H9 (cell line): ENCODE results near the gene TMED8. TPM values are rescaled to one million over a fixed set of nuclear protein-coding genes. Genes with fewer than 3 reads are reported as not detected.

Experiments used
- DNase-seq: peaks from one replicate; pipeline ENCODE4 v3.0.0-alpha.2; 2017
- H2AFZ ChIP-seq: one replicate; pipeline ENCODE4 v1.6.1; 2013; ENCODE audit warnings: mild to moderate bottlenecking, low read length, control low read depth, moderate library complexity
- H2AK5ac ChIP-seq: 2 replicates; pipeline ENCODE4 v1.6.1; 2013; ENCODE audit warnings: low read length, control low read depth, mixed read lengths; ENCODE audit not compliant: insufficient read length
- H2BK120ac ChIP-seq: one replicate; pipeline ENCODE4 v1.6.1; 2013; ENCODE audit warnings: low read depth, mild to moderate bottlenecking, low read length, control low read depth, inconsistent platforms; ENCODE audit not compliant: poor library complexity, severe bottlenecking
- H2BK12ac ChIP-seq: 2 replicates; pipeline ENCODE4 v1.6.1; 2013; ENCODE audit warnings: low read length, control low read depth, mixed read lengths, low read depth; ENCODE audit not compliant: insufficient read length
- H2BK15ac ChIP-seq: 2 replicates; pipeline ENCODE4 v1.6.1; 2013; ENCODE audit warnings: low read depth, low read length, control low read depth
- H2BK20ac ChIP-seq: one replicate; pipeline ENCODE4 v1.6.1; 2013; ENCODE audit warnings: low read depth, mild to moderate bottlenecking, low read length, control low read depth, inconsistent platforms; ENCODE audit not compliant: poor library complexity, severe bottlenecking
- H2BK5ac ChIP-seq: 2 replicates; pipeline ENCODE4 v1.6.1; 2013; ENCODE audit warnings: low read length, control low read depth, mixed read lengths; ENCODE audit not compliant: insufficient read length
- H3K14ac ChIP-seq: 2 replicates; pipeline ENCODE4 v1.6.1; 2013; ENCODE audit warnings: low read length, control low read depth; ENCODE audit not compliant: insufficient read depth
- H3K18ac ChIP-seq: 2 replicates; pipeline ENCODE4 v1.6.1; 2013; ENCODE audit warnings: low read depth, mild to moderate bottlenecking, mixed read lengths, low read length, control low read depth; ENCODE audit not compliant: insufficient read length
- H3K23ac ChIP-seq: 2 replicates; pipeline ENCODE4 v1.6.1; 2013; ENCODE audit warnings: low read length, control low read depth, mixed read lengths, low read depth; ENCODE audit not compliant: insufficient read length
- H3K23me2 ChIP-seq: 2 replicates; pipeline ENCODE4 v1.6.1; 2013; ENCODE audit warnings: low read depth, mild to moderate bottlenecking, mixed read lengths, low read length, control low read depth; ENCODE audit not compliant: insufficient read length, poor library complexity, severe bottlenecking
- H3K27ac ChIP-seq: 2 replicates; pipeline ENCODE4 v1.5.1; 2013; ENCODE audit warnings: low read length, control low read depth, mixed read lengths, low read depth; ENCODE audit not compliant: insufficient read length
- H3K27me3 ChIP-seq: 2 replicates; pipeline ENCODE4 v1.6.1; 2013; ENCODE audit warnings: low read length, control low read depth, inconsistent platforms; ENCODE audit not compliant: insufficient read depth
- H3K4ac ChIP-seq: 2 replicates; pipeline ENCODE4 v1.6.1; 2013; ENCODE audit warnings: low read depth, mild to moderate bottlenecking, control low read depth, inconsistent platforms, low read length, moderate library complexity
- H3K4me1 ChIP-seq: 2 replicates; pipeline ENCODE4 v1.6.1; 2013; ENCODE audit warnings: low read length, control low read depth, inconsistent platforms; ENCODE audit not compliant: insufficient read depth
- H3K4me2 ChIP-seq: 2 replicates; pipeline ENCODE4 v1.6.1; 2013; ENCODE audit warnings: low read length, control low read depth, mixed read lengths; ENCODE audit not compliant: insufficient read length, insufficient read depth
- H3K56ac ChIP-seq: 2 replicates; pipeline ENCODE4 v1.6.1; 2013; ENCODE audit warnings: low read depth, mild to moderate bottlenecking, mixed read lengths, low read length, control low read depth; ENCODE audit not compliant: insufficient read length
- H3K79me1 ChIP-seq: 2 replicates; pipeline ENCODE4 v1.6.1; 2013; ENCODE audit warnings: low read depth, mild to moderate bottlenecking, moderate library complexity, low read length, control low read depth, inconsistent platforms; ENCODE audit not compliant: insufficient read depth, poor library complexity, severe bottlenecking
- H3K79me2 ChIP-seq: 2 replicates; pipeline ENCODE4 v1.6.1; 2013; ENCODE audit warnings: low read length, control low read depth, inconsistent platforms; ENCODE audit not compliant: insufficient read depth
- H3K9ac ChIP-seq: 2 replicates; pipeline ENCODE4 v1.6.1; 2013; ENCODE audit warnings: low read length, control low read depth, mixed read lengths; ENCODE audit not compliant: insufficient read length; ENCODE audit errors: extremely low read depth
- H3K9me3 ChIP-seq: one replicate; pipeline ENCODE4 v1.6.1; 2013; ENCODE audit warnings: low read depth, low read length, inconsistent platforms; ENCODE audit not compliant: control insufficient read depth
- H3T11ph ChIP-seq: one replicate; pipeline ENCODE4 v1.6.1; 2013; ENCODE audit warnings: mild to moderate bottlenecking, low read length, control low read depth, inconsistent platforms
- H4K20me1 ChIP-seq: one replicate; pipeline ENCODE4 v1.6.1; 2013; ENCODE audit not compliant: control insufficient read depth, insufficient read length, insufficient read depth
- H4K5ac ChIP-seq: 2 replicates; pipeline ENCODE4 v1.6.1; 2013; ENCODE audit warnings: low read depth, mild to moderate bottlenecking, mixed read lengths, low read length, control low read depth; ENCODE audit not compliant: insufficient read length
- H4K8ac ChIP-seq: replicated peaks from 2 replicates; pipeline ENCODE4 v1.6.1; 2013; ENCODE audit warnings: low read length, control low read depth, mixed read lengths, low read depth; ENCODE audit not compliant: insufficient read length
- H4K91ac ChIP-seq: 2 replicates; pipeline ENCODE4 v1.6.1; 2013; ENCODE audit warnings: low read depth, mild to moderate bottlenecking, moderate library complexity, mixed read lengths, low read length, control low read depth; ENCODE audit not compliant: insufficient read length
- H3K27ac Mint-ChIP-seq, 3 experiments: 2 replicates in 2 of 3; 3 replicates in 1 of 3; pipeline ENCODE4 v1.8.0; 2020 to 2021; ENCODE audit warnings: mixed read lengths in 3 of 3, mild to moderate bottlenecking in 1 of 3, moderate library complexity in 1 of 3
- H3K27me3 Mint-ChIP-seq: 2 replicates; pipeline ENCODE4 v1.8.0; 2021; ENCODE audit warnings: low read depth, mild to moderate bottlenecking, moderate library complexity, mixed read lengths
- H3K36me3 Mint-ChIP-seq, 3 experiments: 2 replicates in 2 of 3; 3 replicates in 1 of 3; pipeline ENCODE4 v1.8.0; 2020 to 2021; ENCODE audit warnings: low read depth in 3 of 3, mixed read lengths in 3 of 3; ENCODE audit not compliant: insufficient read depth in 1 of 3
- H3K4me1 Mint-ChIP-seq, 2 experiments: 2 replicates each; pipeline ENCODE4 v1.8.0; 2020; ENCODE audit warnings: mixed read lengths in 2 of 2
- H3K4me3 Mint-ChIP-seq, 2 experiments: 2 replicates in 1 of 2; 3 replicates in 1 of 2; pipeline ENCODE4 v1.8.0; 2020 to 2021; ENCODE audit warnings: mild to moderate bottlenecking in 2 of 2, mixed read lengths in 2 of 2, moderate library complexity in 1 of 2
- H3K9me3 Mint-ChIP-seq, 2 experiments: 2 replicates in 1 of 2; 3 replicates in 1 of 2; pipeline ENCODE4 v1.8.0; 2020; ENCODE audit warnings: mild to moderate bottlenecking in 2 of 2, mixed read lengths in 2 of 2, moderate library complexity in 1 of 2
- CTCF ChIP-seq: fragments of 200-600 bp; sonication (generic); conservative IDR thresholded peaks from 3 replicates; pipeline ENCODE4 v1.8.0; 2021; ENCODE audit warnings: antibody characterized with exemption, mild to moderate bottlenecking
- WGBS: extraction: QIAGEN DNeasy Blood & Tissue Kit; methylation state at CpG from one replicate; pipeline ENCODE4 v1.1.7; 2013; ENCODE audit warnings: missing lambda C conversion rate, low lambda C conversion rate, mixed read lengths; ENCODE audit not compliant: insufficient read length; ENCODE audit errors: extremely low coverage; 5-methylcytosine and 5-hydroxymethylcytosine counted together
- total RNA-seq: library from RNA; stranded (reverse); gene quantifications from 2 replicates; pipeline ENCODE4 v1.2.1, GENCODE V29; 2021

The TMED8 gene
- total RNA-seq, 1 experiment from 2014 or later, result 9.5 TPM

GRCh38 chr14:77347751-77348150 lies 29.1 kb downstream of the TMED8 start:
- Histone ChIP-seq H2BK12ac (no peak overlapping the region), H3K4me1 (peaks cover 9% of the 10 kb centered on the region; the same call in 1 of the 2 replicates), H3K23me2 (no peaks in the 10 kb centered on the region), H3K27me3 (no peaks in the 10 kb centered on the region), H4K91ac (no peak overlapping the region), H3K79me2 (no peaks in the 10 kb centered on the region), H3K9ac (no peak overlapping the region), H4K8ac (no peak overlapping the region), H3K18ac (no peak overlapping the region), H4K5ac (no peak overlapping the region), H2BK20ac (no peak overlapping the region), H3K14ac (no peak overlapping the region), H2BK120ac (no peak overlapping the region), H2AK5ac (no peak overlapping the region), H3K4me2 (no peak overlapping the region), H3K4ac (no peak overlapping the region), H4K20me1 (no peaks in the 10 kb centered on the region), H3K27ac (no peak overlapping the region), H2BK15ac (no peak overlapping the region), H2BK5ac (no peak overlapping the region), H3K79me1 (no peaks in the 10 kb centered on the region), H3K23ac (no peak overlapping the region), H3T11ph (no peak overlapping the region), H3K9me3 (no peaks in the 10 kb centered on the region), H3K56ac (no peak overlapping the region), H2AFZ (no peak overlapping the region)
- Mint-ChIP-seq H3K9me3 (no peaks in the 10 kb centered on the region), H3K4me3 (no peak overlapping the region), H3K27ac (no peak overlapping the region), H3K36me3 (peaks cover 5 to 20% (median 9%) of the 10 kb centered on the region in 3 experiments), H3K4me1 (peaks cover 20 to 22% of the 10 kb centered on the region in 2 experiments), H3K27me3 (no peaks in the 10 kb centered on the region)
- DNase-seq, result no peak
- WGBS, result no CpG with 5 or more reads among the region's 3 CpGs
- TF ChIP-seq CTCF, result no peak
